H1 (cell line): ENCODE results near the gene CFAP53. TPM values are rescaled to one million over a fixed set of nuclear protein-coding genes. Genes with fewer than 3 reads are reported as not detected.

ENCODE experiments used
- BRCA1 ChIP-seq: IDR thresholded peaks from 2 replicates; pipeline ENCODE4 v1.6.1; 2012; ENCODE audit warnings: low read depth, low read length, improper control_type of control experiment
- CBX8 ChIP-seq: fragments of 300-800, 300-1000 bp; sonication (generic); IDR thresholded peaks from 2 replicates; pipeline ENCODE4 v1.7.1; 2016; ENCODE audit warnings: low read depth, low read length, borderline replicate concordance
- CHD7 ChIP-seq: fragments of 300-600 bp; sonication (generic); IDR thresholded peaks from 2 replicates; pipeline ENCODE4 v1.7.1; 2012; ENCODE audit warnings: low read length, moderate library complexity, mild to moderate bottlenecking, inconsistent platforms; ENCODE audit not compliant: insufficient replicate concordance
- E2F6 ChIP-seq: IDR thresholded peaks from 2 replicates; pipeline ENCODE4 v1.6.1; 2012; ENCODE audit warnings: inconsistent platforms
- EZH2 ChIP-seq: fragments of 200-600 bp; sonication (generic); IDR thresholded peaks from 2 replicates; pipeline ENCODE4 v1.7.1; 2012; ENCODE audit warnings: low read depth, mild to moderate bottlenecking, moderate library complexity, low read length, inconsistent platforms; ENCODE audit not compliant: severe bottlenecking
- GTF2F1 ChIP-seq: IDR thresholded peaks from 2 replicates; pipeline ENCODE4 v1.6.1; 2012; ENCODE audit warnings: low read depth, low read length, improper control_type of control experiment, borderline replicate concordance
- POLR2A ChIP-seq, 2 experiments: IDR thresholded peaks; 1 replicate in 1 of 2; 2 replicates in 1 of 2; pipeline ENCODE4 v1.6.1; 2011; ENCODE audit warnings: low read depth in 2 of 2, low read length in 2 of 2, mild to moderate bottlenecking in 2 of 2; ENCODE audit errors: control extremely low read depth in 1 of 2
- RFX5 ChIP-seq: IDR thresholded peaks from 2 replicates; pipeline ENCODE4 v1.6.1; 2011; ENCODE audit warnings: low read depth, low read length, improper control_type of control experiment, borderline replicate concordance
- SIN3A ChIP-seq, 2 experiments: IDR thresholded peaks in 1 of 2; conservative IDR thresholded peaks in 1 of 2; 2 replicates each; pipeline ENCODE4 v1.6.1; 2011 to 2012; ENCODE audit warnings: low read length in 2 of 2, improper control_type of control experiment in 1 of 2, low read depth in 1 of 2, mild to moderate bottlenecking in 1 of 2
- TCF12 ChIP-seq: IDR thresholded peaks from 2 replicates; pipeline ENCODE4 v1.6.1; 2011; ENCODE audit warnings: low read depth, mild to moderate bottlenecking, low read length
- polyA plus RNA-seq, 7 experiments: library from polyadenylated mRNA; depleted of rRNA in 3 of 7; stranded (reverse) in 5 of 7; unstranded in 2 of 7; fragments of >200 nt in 5 of 7; fragments of 200-250 nt in 2 of 7; gene quantifications; 1 replicate in 5 of 7; 2 replicates in 1 of 7; 4 replicates in 1 of 7; pipeline versions ENCODE4 v1.2.1 to v1.2.3, GENCODE V29; 2011 to 2013; ENCODE audit warnings: missing spikeins in 2 of 7, mixed read lengths in 2 of 7
- total RNA-seq: library from RNA; stranded (reverse); fragmentation: NEBNext Ultra II Directional; extraction: Animal tissue kit (Norgen Biotek cat#: 25700); gene quantifications from 2 replicates; pipeline ENCODE4 v1.2.1, GENCODE V29; 2021

CFAP53 gene
- total and polyA plus RNA-seq, 2 of the 8 experiments (the other 6 are each of a cell fraction or from before 2014, with no cell fraction given), result 0.08 to 0.30 TPM

GRCh38 chr18:50315100-50315871, 49.0 kb upstream of the CFAP53 start (continued):
- no peak for TF ChIP-seq CHD7
- TF ChIP-seq POLR2A (IDR thresholded peaks at IDR 0.05; ENCODE audit: control extremely low read depth in 1 of 2, low read depth in 2 of 2, low read length in 2 of 2), result no peak
- TF ChIP-seq EZH2, result no peak
- no peak for TF ChIP-seq TCF12
- TF ChIP-seq CBX8, result no peak
- no peak for TF ChIP-seq RFX5
- TF ChIP-seq GTF2F1, result no peak
- TF ChIP-seq SIN3A (conservative IDR thresholded peaks at IDR 0.05 in 1 of 2, IDR thresholded peaks at IDR 0.05 in 1 of 2; ENCODE audit: low read depth in 1 of 2, low read length in 2 of 2), result no peak
- TF ChIP-seq BRCA1, result no peak
- TF ChIP-seq E2F6, result no peak
